Measurements from ENCODE around the gene WDFY2. TPM values are rescaled to one million over a fixed set of nuclear protein-coding genes. Genes with fewer than 3 reads are reported as not detected.

The WDFY2 gene
- total RNA-seq, 1 donor from 2014 or later = 20.8 TPM

DNA sequence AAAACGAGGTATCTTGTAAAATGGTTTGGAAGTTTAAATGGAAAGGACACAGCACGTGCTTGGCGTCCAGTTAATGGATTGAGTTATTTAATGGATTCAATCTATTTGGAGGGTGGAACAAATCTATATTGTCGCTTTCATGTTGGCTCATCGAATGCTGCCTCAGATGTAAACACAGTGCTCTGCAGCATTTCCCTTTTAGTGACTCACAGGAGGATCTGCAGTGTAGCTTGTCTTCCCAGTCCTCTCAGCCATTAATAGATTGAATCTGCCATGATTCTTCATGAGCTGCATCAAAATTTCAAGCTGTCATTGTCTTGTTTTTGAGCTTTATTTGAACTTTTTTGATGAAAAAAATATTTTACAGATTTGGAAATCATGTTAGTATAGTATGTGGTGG lies 175.0 kb downstream of the WDFY2 start:
- POLR2A ChIA-PET = no interaction called here
- H3K36me3 Mint-ChIP-seq (ENCODE audit: low read depth) = peaks cover 82% of the 10 kb centered on the region
- TF ChIP-seq, protein P1, sequence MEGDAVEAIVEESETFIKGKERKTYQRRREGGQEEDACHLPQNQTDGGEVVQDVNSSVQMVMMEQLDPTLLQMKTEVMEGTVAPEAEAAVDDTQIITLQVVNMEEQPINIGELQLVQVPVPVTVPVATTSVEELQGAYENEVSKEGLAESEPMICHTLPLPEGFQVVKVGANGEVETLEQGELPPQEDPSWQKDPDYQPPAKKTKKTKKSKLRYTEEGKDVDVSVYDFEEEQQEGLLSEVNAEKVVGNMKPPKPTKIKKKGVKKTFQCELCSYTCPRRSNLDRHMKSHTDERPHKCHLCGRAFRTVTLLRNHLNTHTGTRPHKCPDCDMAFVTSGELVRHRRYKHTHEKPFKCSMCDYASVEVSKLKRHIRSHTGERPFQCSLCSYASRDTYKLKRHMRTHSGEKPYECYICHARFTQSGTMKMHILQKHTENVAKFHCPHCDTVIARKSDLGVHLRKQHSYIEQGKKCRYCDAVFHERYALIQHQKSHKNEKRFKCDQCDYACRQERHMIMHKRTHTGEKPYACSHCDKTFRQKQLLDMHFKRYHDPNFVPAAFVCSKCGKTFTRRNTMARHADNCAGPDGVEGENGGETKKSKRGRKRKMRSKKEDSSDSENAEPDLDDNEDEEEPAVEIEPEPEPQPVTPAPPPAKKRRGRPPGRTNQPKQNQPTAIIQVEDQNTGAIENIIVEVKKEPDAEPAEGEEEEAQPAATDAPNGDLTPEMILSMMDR (IDR thresholded peaks at IDR 0.05) = no peak

DNA sequence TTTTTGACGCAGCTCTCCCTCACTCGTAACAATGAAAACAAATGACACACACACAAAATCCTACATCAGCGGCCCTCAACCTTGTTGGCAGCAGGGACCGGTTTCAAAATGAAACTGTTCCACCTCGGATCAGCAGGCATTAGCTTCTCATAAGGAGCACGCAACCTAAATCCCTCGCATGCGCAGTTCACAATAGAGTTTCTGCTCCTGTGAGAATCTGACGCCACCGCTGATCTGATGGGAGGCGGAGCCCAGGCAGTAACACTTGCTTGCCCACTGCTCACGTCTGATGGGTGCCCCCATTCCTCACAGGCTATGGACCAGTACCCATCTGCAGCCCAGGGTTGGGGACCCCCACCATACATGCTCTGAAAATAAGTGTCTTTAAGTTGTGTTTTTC lies 176.3 kb downstream of the WDFY2 start:
- TF ChIP-seq, protein P1 (IDR thresholded peaks at IDR 0.05) = no peak
- no peak overlapping the region for H3K4me3 Mint-ChIP-seq
- CTCF ChIA-PET = interaction anchor here (1.4 kb wide), 1 partner anchor 37 kb away, joined by 4 read pairs; no protein-coding TSS in a partner anchor
- no peaks in the 10 kb centered on the region for H3K27me3 Mint-ChIP-seq
- no peak for ATAC-seq (ENCODE audit: low read depth)
- peaks cover 72% of the 10 kb centered on the region for H3K36me3 Mint-ChIP-seq (ENCODE audit: low read depth)
- peaks cover 29% of the 10 kb centered on the region for H3K4me1 Mint-ChIP-seq
- H3K27ac Mint-ChIP-seq = no peak overlapping the region
- H3K9me3 Mint-ChIP-seq = no peaks in the 10 kb centered on the region
- POLR2A ChIA-PET = interaction anchor here (0.7 kb wide), 1 partner anchor 24 kb away, joined by 3 read pairs; no protein-coding TSS in a partner anchor
- intact Hi-C loops (cut with micrococcal nuclease) = no loop called here
- no peak for DNase-seq

More for the DNA sequence above, 175.0 kb downstream of the WDFY2 start:
- DNase-seq = no peak
- Mint-ChIP-seq H3K27me3 (no peaks in the 10 kb centered on the region), H3K4me3 (no peak overlapping the region), H3K4me1 (peaks cover 19% of the 10 kb centered on the region), H3K9me3 (no peaks in the 10 kb centered on the region), H3K27ac (no peak overlapping the region)
- intact Hi-C loops (cut with micrococcal nuclease) = no loop called here
- ATAC-seq (ENCODE audit: low read depth) = no peak
- CTCF ChIA-PET = no interaction called here

DNA sequence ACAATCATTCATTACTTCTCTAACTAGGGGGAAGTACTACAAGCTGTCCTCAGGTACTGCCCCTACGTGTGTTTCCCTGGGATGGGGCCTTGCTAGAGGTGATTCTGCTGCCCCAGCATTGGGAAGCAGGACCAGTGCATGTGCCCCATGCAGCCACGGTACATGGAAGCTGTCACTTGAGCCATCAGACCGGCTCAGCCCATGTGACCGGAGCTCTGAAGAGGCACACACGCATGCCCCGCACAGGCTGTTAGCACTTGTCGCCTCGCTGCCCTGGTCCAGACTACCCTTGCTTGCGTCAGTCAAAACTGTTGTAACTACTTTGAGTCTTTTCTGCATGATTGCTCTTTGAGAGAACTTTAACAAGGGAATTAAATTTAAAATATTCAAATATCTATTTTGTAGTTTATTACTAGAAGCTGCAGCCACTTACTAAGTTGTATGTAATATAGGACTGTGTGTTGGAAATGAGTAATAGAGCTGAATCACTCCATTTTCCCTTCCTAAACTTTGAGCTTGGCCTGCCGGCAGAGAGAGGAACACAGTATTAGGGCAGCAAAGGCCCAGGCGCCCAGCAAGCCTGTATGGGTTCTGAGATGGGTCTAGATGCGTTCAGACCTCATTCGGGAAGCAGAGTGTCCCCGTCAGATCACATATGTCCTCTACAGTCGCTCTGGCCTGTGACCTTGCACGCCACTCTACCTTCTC lies 177.5 kb downstream of the WDFY2 start:
- no peak overlapping the region for H3K27ac Mint-ChIP-seq
- DNase-seq = no peak
- ChIA-PET CTCF (no interaction called here), POLR2A (no interaction called here)
- TF ChIP-seq, protein P1 (IDR thresholded peaks at IDR 0.05) = no peak
- no peak overlapping the region for H3K4me3 Mint-ChIP-seq
- no peak for ATAC-seq (ENCODE audit: low read depth)
- H3K27me3 Mint-ChIP-seq = no peaks in the 10 kb centered on the region
- H3K9me3 Mint-ChIP-seq = no peaks in the 10 kb centered on the region
- intact Hi-C loops (cut with micrococcal nuclease) = no loop called here
- H3K4me1 Mint-ChIP-seq = peaks cover 29% of the 10 kb centered on the region
- peaks cover 68% of the 10 kb centered on the region for H3K36me3 Mint-ChIP-seq (ENCODE audit: low read depth)

DNA sequence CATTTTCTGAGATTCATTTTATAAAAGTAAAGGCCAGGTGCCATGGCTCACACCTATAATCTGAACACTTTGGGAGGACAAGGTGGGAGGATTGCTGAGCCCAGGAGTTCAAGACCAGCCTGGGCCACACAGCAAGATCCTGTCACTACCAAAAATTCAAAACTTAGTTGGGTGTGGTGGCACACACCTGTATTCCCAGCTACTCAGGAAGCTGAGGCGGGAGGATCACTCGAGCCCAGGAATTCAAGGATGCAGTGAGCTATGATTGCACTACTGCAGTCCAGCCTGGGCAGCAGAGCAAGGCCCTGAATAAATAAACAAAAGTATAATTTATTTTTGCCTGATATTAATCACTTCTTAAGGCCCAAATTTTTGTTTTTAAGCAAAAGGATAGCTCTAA lies 179.2 kb downstream of the WDFY2 start:
- ATAC-seq (ENCODE audit: low read depth) = no peak
- POLR2A ChIA-PET = interaction anchor here (0.6 to 2.6 kb wide), 9 partner anchors 40 to 333 kb away, joined by 3 to 44 read pairs (median 5); partner anchors contain the start of genes INTS6 and WDFY2
- CTCF ChIA-PET = interaction anchor here (1.2 to 1.4 kb wide), 3 partner anchors 34 to 318 kb away, joined by 4 to 5 read pairs (median 4); no protein-coding TSS in a partner anchor
- Mint-ChIP-seq H3K36me3 (ENCODE audit: low read depth) (peaks cover 61% of the 10 kb centered on the region), H3K4me1 (peaks cover 29% of the 10 kb centered on the region), H3K9me3 (no peaks in the 10 kb centered on the region), H3K27me3 (no peaks in the 10 kb centered on the region), H3K4me3 (no peak overlapping the region), H3K27ac (peak overlapping the region; percentile 90)
- intact Hi-C loops (cut with micrococcal nuclease) = no loop called here
- TF ChIP-seq, protein P1 (IDR thresholded peaks at IDR 0.05) = no peak
- DNase-seq = no peak

All from activated B cell treated with CpG ODN at 0.5 μM for 24 hours (primary cell).